ENCODE results near the gene ZSCAN29.

DNA sequence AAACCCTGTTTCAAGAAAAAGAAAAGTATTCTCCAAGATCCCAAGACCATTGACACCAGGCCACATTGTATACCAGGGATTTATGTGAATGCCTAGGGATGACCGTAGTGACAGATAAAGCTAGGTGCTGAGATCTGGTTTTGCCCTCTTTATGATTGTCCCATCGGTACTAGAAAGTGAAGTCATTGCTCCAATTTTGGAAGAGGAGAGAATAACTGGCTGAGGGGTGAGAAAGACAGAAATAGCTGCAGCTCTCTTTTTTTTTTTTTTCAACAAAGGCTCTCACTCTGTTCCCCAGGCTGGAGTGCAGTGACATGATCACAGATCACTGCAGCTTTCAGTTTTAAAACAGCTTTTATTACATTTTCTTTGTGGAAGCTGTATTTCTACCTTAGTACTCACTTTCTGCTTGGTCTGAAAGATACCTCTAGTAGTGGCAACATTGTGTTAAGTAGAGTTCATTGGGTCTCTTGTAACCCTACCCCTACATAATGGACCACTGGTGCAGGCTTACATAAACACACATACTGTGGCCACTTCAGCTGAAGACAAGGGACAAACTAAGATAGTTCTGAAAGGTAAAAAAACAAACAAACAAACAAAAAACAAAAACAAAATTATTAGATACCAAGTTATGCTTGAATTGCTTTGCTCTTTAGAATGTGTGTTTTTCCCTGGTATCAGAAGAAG, 18.0 kb downstream of the ZSCAN29 start:
- TF ChIP-seq, protein P1, sequence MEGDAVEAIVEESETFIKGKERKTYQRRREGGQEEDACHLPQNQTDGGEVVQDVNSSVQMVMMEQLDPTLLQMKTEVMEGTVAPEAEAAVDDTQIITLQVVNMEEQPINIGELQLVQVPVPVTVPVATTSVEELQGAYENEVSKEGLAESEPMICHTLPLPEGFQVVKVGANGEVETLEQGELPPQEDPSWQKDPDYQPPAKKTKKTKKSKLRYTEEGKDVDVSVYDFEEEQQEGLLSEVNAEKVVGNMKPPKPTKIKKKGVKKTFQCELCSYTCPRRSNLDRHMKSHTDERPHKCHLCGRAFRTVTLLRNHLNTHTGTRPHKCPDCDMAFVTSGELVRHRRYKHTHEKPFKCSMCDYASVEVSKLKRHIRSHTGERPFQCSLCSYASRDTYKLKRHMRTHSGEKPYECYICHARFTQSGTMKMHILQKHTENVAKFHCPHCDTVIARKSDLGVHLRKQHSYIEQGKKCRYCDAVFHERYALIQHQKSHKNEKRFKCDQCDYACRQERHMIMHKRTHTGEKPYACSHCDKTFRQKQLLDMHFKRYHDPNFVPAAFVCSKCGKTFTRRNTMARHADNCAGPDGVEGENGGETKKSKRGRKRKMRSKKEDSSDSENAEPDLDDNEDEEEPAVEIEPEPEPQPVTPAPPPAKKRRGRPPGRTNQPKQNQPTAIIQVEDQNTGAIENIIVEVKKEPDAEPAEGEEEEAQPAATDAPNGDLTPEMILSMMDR (IDR thresholded peaks at IDR 0.05): no peak
- no peak for TF ChIP-seq POLR2A (IDR thresholded peaks at IDR 0.05)

Data from prostate gland (tissue), 2 donors.